Ramos (cell line): ENCODE results near the gene GJC2.

Experiments
- in situ Hi-C: fragments of 300-500 bp; cut with MboI; formaldehyde crosslinking; loops from one replicate; pipeline ENCODE4 v1.14.3; 2022; ENCODE audit warnings: low sequenced_read_pairs; ENCODE audit not compliant: unreplicated experiment

Gene GJC2

GRCh38 chr1:228208831-228209551 is 59.3 kb downstream of the GJC2 start:
- in situ Hi-C loops = no loop called here
